ENCODE data around the gene TSR3.

Gene TSR3

GRCh38 chr16:1378087-1378803, 26.6 kb upstream of the TSR3 start:
- DNase-seq (ENCODE audit: low read depth, low spot score): no peak

- DNase-seq (ENCODE audit: low read depth, low spot score): no peak
These were observed 25.8 kb upstream of the TSR3 start for GRCh38 chr16:1377406-1378010.

DNA sequence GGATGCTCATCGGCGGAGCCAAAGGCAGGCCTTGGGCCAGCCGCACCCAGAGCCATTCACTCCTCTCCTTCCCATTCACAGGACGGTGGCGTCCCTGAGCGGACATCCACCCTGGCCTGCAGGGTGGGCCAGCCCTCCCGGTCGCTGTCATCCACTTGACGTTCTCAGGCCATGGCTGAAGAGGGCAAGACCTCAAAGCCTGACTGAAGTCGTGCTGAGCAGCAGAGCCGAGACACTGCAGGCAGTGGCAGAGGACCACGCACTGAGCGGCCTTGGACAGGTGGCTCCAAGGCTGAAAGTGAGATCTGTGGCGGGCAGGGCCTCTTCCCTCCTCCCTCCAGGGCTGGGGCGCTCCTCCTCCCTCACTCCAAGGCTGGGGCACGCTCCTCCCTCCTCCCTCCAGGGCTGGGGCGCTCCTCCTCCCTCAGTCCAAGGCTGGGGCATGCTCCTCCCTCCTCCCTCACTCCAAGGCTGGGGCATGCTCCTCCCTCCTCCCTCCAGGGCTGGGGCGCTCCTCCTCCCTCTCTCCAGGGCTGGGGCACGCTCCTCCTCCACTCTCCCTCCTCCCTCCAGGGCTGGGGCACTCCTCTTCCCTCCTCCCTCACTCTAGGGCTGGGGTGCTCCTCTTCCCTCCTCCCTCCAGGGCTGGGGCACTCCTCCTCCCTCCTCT, 24.2 kb upstream of the TSR3 start:
- DNase-seq (ENCODE audit: low read depth, low spot score): no peak

DNA sequence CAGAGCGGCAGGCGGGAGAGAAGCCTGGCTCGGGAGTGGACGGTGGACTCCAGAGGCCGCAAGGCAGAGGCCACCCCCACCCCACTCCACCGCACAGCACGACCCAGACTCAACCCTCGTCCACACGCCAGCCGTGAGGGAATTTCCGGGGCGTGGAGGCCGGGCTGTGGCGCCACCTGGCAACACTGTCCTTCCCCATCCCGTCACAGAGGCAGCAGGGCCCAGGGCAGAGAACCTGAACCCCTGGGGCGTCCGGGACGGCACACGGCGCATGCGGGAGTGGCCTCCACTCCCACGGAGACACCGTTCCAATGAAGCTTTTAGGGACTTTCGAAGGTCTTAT, 23.6 kb upstream of the TSR3 start:
- DNase-seq (ENCODE audit: low read depth, low spot score): no peak

GRCh38 chr16:1374418-1375297, 23.0 kb upstream of the TSR3 start:
- DNase-seq (ENCODE audit: low read depth, low spot score): no peak

DNA sequence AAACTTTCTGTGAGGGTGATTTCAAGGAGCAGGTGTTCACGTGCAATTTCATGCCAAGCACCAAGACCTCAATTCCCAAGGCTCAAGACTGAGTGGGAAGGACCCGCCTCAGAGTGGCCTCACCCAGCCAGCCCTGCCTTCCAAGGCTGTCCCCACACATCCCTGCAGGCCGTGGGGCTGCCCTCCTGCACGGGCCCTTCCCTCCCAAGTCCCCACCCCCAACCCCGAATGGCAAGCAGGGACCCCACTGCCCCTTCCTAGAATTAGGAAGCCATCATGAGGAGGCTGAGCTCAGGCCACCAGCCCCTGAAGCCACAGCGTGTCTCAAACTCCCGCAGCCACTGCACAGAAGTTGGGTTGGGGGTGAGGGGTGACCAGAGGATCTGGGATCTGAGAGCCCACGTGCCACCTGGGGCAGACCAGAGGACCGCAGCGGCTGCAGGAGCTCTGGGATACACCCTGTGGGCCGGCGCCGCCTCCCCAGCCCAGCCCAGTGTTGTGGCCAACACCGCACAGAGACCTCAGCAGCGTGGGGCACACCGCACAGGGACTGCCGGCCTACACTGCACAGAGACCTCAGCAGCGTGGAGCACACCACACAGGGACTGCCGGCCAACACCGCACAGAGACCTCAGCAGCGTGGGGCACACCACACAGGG, 20.7 kb upstream of the TSR3 start:
- no peak for DNase-seq (ENCODE audit: low read depth, low spot score)

- DNase-seq (ENCODE audit: low read depth, low spot score): no peak
These were observed 19.6 kb upstream of the TSR3 start for GRCh38 chr16:1371054-1371978.

GRCh38 chr16:1367486-1368174, 16.0 kb upstream of the TSR3 start:
- no peak for DNase-seq (ENCODE audit: low read depth, low spot score)

DNA sequence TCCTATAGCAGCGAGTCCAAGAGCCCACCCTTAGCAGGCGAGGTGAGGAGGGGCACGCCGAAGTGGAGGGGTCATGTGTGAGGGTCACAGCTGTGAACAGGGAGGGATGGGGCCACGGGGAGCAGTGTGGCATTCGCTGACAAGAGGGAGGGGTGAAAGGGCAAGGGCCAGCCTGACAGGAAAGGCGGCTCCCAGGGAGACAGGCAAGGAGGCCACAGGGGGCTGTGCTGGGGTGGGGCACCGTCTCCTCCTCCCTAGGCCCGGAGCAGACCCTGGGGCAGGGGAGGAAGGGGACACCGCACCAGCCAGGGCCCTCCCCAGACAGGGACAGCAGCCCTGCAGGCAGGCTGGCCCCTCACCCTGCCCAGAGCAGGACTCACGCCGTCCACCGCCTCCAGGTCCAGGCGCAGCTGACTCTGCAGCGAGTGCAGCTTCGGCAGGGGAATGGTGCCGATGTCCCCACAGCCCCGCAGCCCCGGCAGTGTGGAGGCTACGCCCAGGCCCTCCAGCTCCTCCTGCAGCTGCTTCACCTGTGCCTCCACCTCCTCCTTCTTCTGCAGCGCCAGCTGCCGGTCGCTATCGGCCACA, 15.1 kb upstream of the TSR3 start:
- no peak for DNase-seq (ENCODE audit: low read depth, low spot score)

GRCh38 chr16:1366060-1366711, 14.5 kb upstream of the TSR3 start:
- no peak for DNase-seq (ENCODE audit: low read depth, low spot score)

GRCh38 chr16:1364510-1364909, 12.8 kb upstream of the TSR3 start:
- no peak for DNase-seq (ENCODE audit: low read depth, low spot score)

GRCh38 chr16:1363501-1364041, 11.9 kb upstream of the TSR3 start:
- DNase-seq (ENCODE audit: low read depth, low spot score): no peak

GRCh38 chr16:1362807-1363206, 11.1 kb upstream of the TSR3 start:
- DNase-seq (ENCODE audit: low read depth, low spot score): no peak

DNA sequence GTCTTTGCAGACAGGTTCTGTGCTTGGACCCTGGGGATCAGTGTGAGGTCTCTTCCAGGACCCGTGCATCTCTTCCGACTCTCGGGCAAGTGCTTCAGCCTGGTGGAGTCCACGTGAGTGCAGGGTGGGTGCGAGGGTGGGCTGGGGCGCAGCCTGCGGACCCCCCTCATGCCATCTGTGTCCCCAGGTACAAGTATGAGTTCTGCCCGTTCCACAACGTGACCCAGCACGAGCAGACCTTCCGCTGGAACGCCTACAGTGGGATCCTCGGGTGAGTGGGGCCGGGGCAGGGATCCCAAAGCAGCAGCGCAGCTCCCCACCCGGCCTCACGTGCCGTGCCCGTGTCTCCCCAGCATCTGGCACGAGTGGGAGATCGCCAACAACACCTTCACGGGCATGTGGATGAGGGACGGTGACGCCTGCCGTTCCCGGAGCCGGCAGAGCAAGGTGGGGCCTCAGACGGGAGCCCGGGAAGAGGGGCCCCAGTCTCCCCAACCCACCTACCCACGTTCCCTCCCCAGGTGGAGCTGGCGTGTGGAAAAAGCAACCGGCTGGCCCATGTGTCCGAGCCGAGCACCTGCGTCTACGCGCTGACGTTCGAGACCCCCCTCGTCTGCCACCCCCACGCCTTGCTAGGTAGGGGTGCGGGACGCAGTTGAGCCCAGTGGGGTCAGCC, 10.1 kb upstream of the TSR3 start:
- no peak for DNase-seq (ENCODE audit: low read depth, low spot score)

DNA sequence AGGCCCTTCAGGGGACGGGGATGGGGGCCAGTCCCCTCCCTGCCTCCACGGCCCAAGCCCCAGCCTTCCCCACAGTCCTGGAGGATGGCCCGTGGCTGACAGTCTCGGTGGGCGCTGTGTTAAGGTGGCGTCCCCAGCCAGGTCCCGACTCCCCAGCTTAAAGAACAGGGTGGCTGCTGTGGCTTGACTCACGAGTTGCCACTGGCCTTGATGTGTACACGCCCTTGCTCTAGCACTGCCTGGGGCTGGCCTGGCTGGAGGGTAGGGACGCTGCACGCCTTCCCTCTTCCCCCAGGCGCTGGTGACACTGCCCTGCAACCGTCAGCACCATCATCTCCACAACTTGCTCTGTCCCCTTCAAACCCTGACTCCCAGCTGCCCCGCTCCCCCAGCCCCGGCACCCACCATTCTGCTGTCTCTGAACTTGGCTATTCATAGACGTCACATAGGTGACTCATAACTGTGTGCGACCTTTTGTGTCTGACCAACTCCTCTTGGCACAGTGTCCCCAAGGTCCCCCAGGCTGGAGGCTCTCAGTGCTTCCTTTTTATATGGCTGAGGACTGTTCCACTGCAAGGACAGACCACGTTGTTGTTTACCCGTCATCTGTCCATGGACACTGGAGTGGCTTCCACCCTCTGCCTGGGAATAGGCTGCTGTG, 6.4 kb upstream of the TSR3 start:
- DNase-seq (ENCODE audit: low read depth, low spot score): no peak

DNA sequence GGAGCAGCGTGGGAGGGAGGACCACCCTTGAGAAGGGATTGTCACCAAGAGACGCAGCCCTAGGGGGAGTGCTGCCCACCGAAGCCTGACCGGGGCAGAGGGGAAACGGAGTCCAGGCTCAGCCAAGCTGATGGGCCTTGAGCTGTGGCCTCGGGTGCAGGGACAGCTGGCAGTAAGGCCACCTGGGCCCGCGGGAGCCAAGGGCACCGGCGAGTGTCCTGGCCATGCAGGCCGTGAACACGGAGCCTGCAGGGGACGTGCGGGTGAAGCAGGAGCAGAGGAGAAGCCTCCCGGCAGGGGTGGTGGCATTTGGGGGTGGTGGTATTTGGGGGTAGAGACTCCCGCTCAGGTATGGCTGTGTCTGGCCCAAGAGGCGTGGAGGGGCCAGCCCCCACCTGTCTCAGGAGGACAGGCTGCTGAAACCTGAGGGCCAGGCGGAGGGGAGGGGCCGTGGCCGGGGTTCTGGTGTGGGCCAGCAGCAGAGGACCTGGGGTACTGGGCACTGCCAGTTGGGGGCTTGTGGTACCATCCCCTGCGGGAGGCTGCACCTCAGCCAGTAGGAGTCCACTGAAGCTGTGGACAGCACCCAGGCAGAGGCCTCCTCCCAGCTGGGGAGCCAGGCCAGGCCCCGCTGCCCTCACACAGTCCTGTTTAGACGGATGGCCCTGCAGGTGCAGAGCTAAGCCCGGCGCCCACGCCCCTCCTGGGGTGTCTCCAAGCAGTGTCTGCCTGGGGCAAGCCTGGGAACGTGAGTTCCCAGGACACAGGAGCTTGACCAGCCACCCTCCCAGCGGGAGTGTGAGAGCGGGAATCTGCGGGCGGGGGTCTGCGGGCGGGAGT, 4.6 kb upstream of the TSR3 start:
- no peak for DNase-seq (ENCODE audit: low read depth, low spot score)

GRCh38 chr16:1355591-1355990, 3.9 kb upstream of the TSR3 start:
- DNase-seq (ENCODE audit: low read depth, low spot score): no peak

Data from iPS DF 19.7 (cell line).